Stimulated activated naive CD8-positive, alpha-beta T cell treated with anti-CD3 and anti-CD28 coated beads, Interleukin-15, Interleukin-2, amounts not matched to agents 100 ng/mL and 50 ng/mL, for 24 hours (primary cell): Measurements from ENCODE around the gene LRRC9.

Experiments used
- H3K27ac Mint-ChIP-seq: one replicate; pipeline ENCODE4 v1.8.0; 2021; ENCODE audit warnings: mild to moderate bottlenecking, mixed read lengths
- H3K27me3 Mint-ChIP-seq: one replicate; pipeline ENCODE4 v1.8.0; 2021; ENCODE audit warnings: mixed read lengths
- H3K36me3 Mint-ChIP-seq: one replicate; pipeline ENCODE4 v1.8.0; 2021; ENCODE audit warnings: low read depth, mixed read lengths
- H3K4me1 Mint-ChIP-seq: one replicate; pipeline ENCODE4 v1.8.0; 2021; ENCODE audit warnings: low read depth, mixed read lengths
- H3K4me3 Mint-ChIP-seq: one replicate; pipeline ENCODE4 v1.8.0; 2021; ENCODE audit warnings: mild to moderate bottlenecking, mixed read lengths
- H3K9me3 Mint-ChIP-seq: one replicate; pipeline ENCODE4 v1.8.0; 2021; ENCODE audit warnings: mixed read lengths

Gene LRRC9

GRCh38 chr14:59919570-59920377 lies at the start of gene LRRC9:
LRRC9 (plus strand) TSS chr14:59920144.
- H3K27me3 Mint-ChIP-seq = peaks cover 46% of the 10 kb centered on the region
- peak within 1 kb of the TSS; percentile 74 for H3K4me3 Mint-ChIP-seq
- no peaks in the 10 kb centered on the region for H3K36me3 Mint-ChIP-seq
- H3K27ac Mint-ChIP-seq = peak within 1 kb of the TSS; percentile 31
- H3K4me1 Mint-ChIP-seq = peaks cover 11% of the 10 kb centered on the region
- H3K9me3 Mint-ChIP-seq = no peaks in the 10 kb centered on the region

GRCh38 chr14:59870277-59871165 lies 49.4 kb upstream of the LRRC9 start, which contains the start of gene RTN1:
RTN1 (minus strand) TSS chr14:59870776; CDS start chr14:59870630, 146 bp downstream.
- peaks cover 61% of the 10 kb centered on the region for H3K27me3 Mint-ChIP-seq
- H3K27ac Mint-ChIP-seq = no peak within 1 kb of the TSS
- H3K36me3 Mint-ChIP-seq = no peaks in the 10 kb centered on the region
- peak within 1 kb of the TSS; percentile 79 for H3K4me3 Mint-ChIP-seq
- H3K4me1 Mint-ChIP-seq = peaks cover 11% of the 10 kb centered on the region
- H3K9me3 Mint-ChIP-seq = no peaks in the 10 kb centered on the region

- Mint-ChIP-seq H3K36me3 (no peaks in the 10 kb centered on the region), H3K9me3 (no peaks in the 10 kb centered on the region), H3K27me3 (peaks cover 61% of the 10 kb centered on the region), H3K27ac (no peak overlapping the region), H3K4me3 (peak overlapping the region; percentile 79), H3K4me1 (peaks cover 11% of the 10 kb centered on the region)
Measured at GRCh38 chr14:59871166-59871495, 48.8 kb upstream of the LRRC9 start.

GRCh38 chr14:59882957-59883356 lies 37.0 kb upstream of the LRRC9 start:
- no peak overlapping the region for H3K4me3 Mint-ChIP-seq

GRCh38 chr14:59890676-59891075 lies 29.3 kb upstream of the LRRC9 start:
- Mint-ChIP-seq H3K4me1 (no peaks in the 10 kb centered on the region), H3K27me3 (peaks cover 20% of the 10 kb centered on the region), H3K9me3 (no peaks in the 10 kb centered on the region), H3K36me3 (no peaks in the 10 kb centered on the region), H3K27ac (no peak overlapping the region), H3K4me3 (no peak overlapping the region)

More at GRCh38 chr14:59882957-59883356, 37.0 kb upstream of the LRRC9 start:
- Mint-ChIP-seq H3K27me3 (peaks cover 44% of the 10 kb centered on the region), H3K4me1 (no peaks in the 10 kb centered on the region), H3K36me3 (no peaks in the 10 kb centered on the region), H3K27ac (no peak overlapping the region), H3K9me3 (peaks cover 7% of the 10 kb centered on the region)

GRCh38 chr14:59895721-59896120 lies 24.2 kb upstream of the LRRC9 start:
- H3K9me3 Mint-ChIP-seq = no peaks in the 10 kb centered on the region
- no peaks in the 10 kb centered on the region for H3K36me3 Mint-ChIP-seq
- no peak overlapping the region for H3K4me3 Mint-ChIP-seq
- no peak overlapping the region for H3K27ac Mint-ChIP-seq
- peaks cover 29% of the 10 kb centered on the region for H3K27me3 Mint-ChIP-seq
- no peaks in the 10 kb centered on the region for H3K4me1 Mint-ChIP-seq

GRCh38 chr14:59897757-59898383 lies 22.1 kb upstream of the LRRC9 start:
- Mint-ChIP-seq H3K4me3 (no peak overlapping the region), H3K27me3 (peaks cover 29% of the 10 kb centered on the region), H3K4me1 (no peaks in the 10 kb centered on the region), H3K27ac (no peak overlapping the region), H3K9me3 (no peaks in the 10 kb centered on the region), H3K36me3 (no peaks in the 10 kb centered on the region)

- no peaks in the 10 kb centered on the region for H3K4me1 Mint-ChIP-seq
- H3K27me3 Mint-ChIP-seq = peaks cover 25% of the 10 kb centered on the region
- H3K4me3 Mint-ChIP-seq = no peak overlapping the region
- H3K27ac Mint-ChIP-seq = no peak overlapping the region
- no peaks in the 10 kb centered on the region for H3K9me3 Mint-ChIP-seq
- H3K36me3 Mint-ChIP-seq = no peaks in the 10 kb centered on the region
Measured at GRCh38 chr14:59900556-59900955, 19.4 kb upstream of the LRRC9 start.

GRCh38 chr14:59904184-59904583 lies 15.8 kb upstream of the LRRC9 start:
- H3K9me3 Mint-ChIP-seq = no peaks in the 10 kb centered on the region
- no peaks in the 10 kb centered on the region for H3K36me3 Mint-ChIP-seq
- peaks cover 11% of the 10 kb centered on the region for H3K27me3 Mint-ChIP-seq
- no peak overlapping the region for H3K4me3 Mint-ChIP-seq
- H3K27ac Mint-ChIP-seq = no peak overlapping the region
- no peaks in the 10 kb centered on the region for H3K4me1 Mint-ChIP-seq

GRCh38 chr14:59905188-59905587 lies 14.8 kb upstream of the LRRC9 start:
- no peaks in the 10 kb centered on the region for H3K9me3 Mint-ChIP-seq
- H3K4me1 Mint-ChIP-seq = no peaks in the 10 kb centered on the region
- no peak overlapping the region for H3K4me3 Mint-ChIP-seq
- peaks cover 12% of the 10 kb centered on the region for H3K27me3 Mint-ChIP-seq
- H3K27ac Mint-ChIP-seq = no peak overlapping the region
- H3K36me3 Mint-ChIP-seq = no peaks in the 10 kb centered on the region

- Mint-ChIP-seq H3K36me3 (no peaks in the 10 kb centered on the region), H3K4me3 (no peak overlapping the region), H3K27ac (no peak overlapping the region), H3K9me3 (no peaks in the 10 kb centered on the region), H3K27me3 (peaks cover 33% of the 10 kb centered on the region), H3K4me1 (no peaks in the 10 kb centered on the region)
Measured at GRCh38 chr14:59912443-59912842, 7.5 kb upstream of the LRRC9 start.

- Mint-ChIP-seq H3K9me3 (no peaks in the 10 kb centered on the region), H3K27ac (no peak overlapping the region)
Measured at GRCh38 chr14:59913187-59913586, 6.8 kb upstream of the LRRC9 start.

GRCh38 chr14:59918824-59919569 lies 947 bp upstream of the LRRC9 start:
- Mint-ChIP-seq H3K36me3 (no peaks in the 10 kb centered on the region), H3K4me3 (peak overlapping the region; percentile 74), H3K9me3 (no peaks in the 10 kb centered on the region), H3K27me3 (peaks cover 43% of the 10 kb centered on the region), H3K4me1 (peaks cover 11% of the 10 kb centered on the region), H3K27ac (peak overlapping the region; percentile 31)

More at GRCh38 chr14:59913187-59913586, 6.8 kb upstream of the LRRC9 start:
- Mint-ChIP-seq H3K4me1 (no peaks in the 10 kb centered on the region), H3K27me3 (peaks cover 34% of the 10 kb centered on the region), H3K4me3 (no peak overlapping the region), H3K36me3 (no peaks in the 10 kb centered on the region)

- Mint-ChIP-seq H3K27ac (no peak overlapping the region), H3K27me3 (peaks cover 49% of the 10 kb centered on the region), H3K9me3 (no peaks in the 10 kb centered on the region), H3K4me3 (peak overlapping the region; percentile 42), H3K36me3 (no peaks in the 10 kb centered on the region), H3K4me1 (peaks cover 11% of the 10 kb centered on the region)
Measured at GRCh38 chr14:59920378-59920683, 387 bp downstream of the LRRC9 start.
